NCI-H510A treated with DMSO at 0.1 percent for 48 hours (cell line): ENCODE data around the gene AGPAT2.

Experiments used
- DNase-seq: peaks from one replicate; lab custom pipeline; 2025; lab: John Stamatoyannopoulos, UW

AGPAT2 gene

GRCh38 chr9:136686794-136687711 lies at the start of gene AGPAT2:
Gene AGPAT2 (minus strand): TSS chr9:136687457. CDS start chr9:136687357, 100 bp downstream.
- peak; percentile 60 for DNase-seq

- no peak for DNase-seq
Observed at GRCh38 chr9:136735812-136736480, 48.7 kb upstream of the AGPAT2 start.

- no peak for DNase-seq
Observed at GRCh38 chr9:136734837-136735496, 47.7 kb upstream of the AGPAT2 start.

- DNase-seq: no peak
Observed at GRCh38 chr9:136733611-136734010, 46.4 kb upstream of the AGPAT2 start.

- DNase-seq: no peak
Observed at GRCh38 chr9:136732444-136733178, 45.4 kb upstream of the AGPAT2 start.

- DNase-seq: no peak
Observed at GRCh38 chr9:136729926-136730325, 42.7 kb upstream of the AGPAT2 start.

GRCh38 chr9:136729144-136729543 lies 41.9 kb upstream of the AGPAT2 start:
- DNase-seq: no peak

GRCh38 chr9:136728548-136729123 lies 41.4 kb upstream of the AGPAT2 start:
- DNase-seq: no peak

- peak; percentile 67 for DNase-seq
Observed at GRCh38 chr9:136728080-136728547, 40.9 kb upstream of the AGPAT2 start.

- DNase-seq: no peak
Observed at GRCh38 chr9:136726631-136727191, 39.5 kb upstream of the AGPAT2 start.

- no peak for DNase-seq
Observed at GRCh38 chr9:136726118-136726517, 38.9 kb upstream of the AGPAT2 start.

- DNase-seq: no peak
Observed at GRCh38 chr9:136725612-136726011, 38.4 kb upstream of the AGPAT2 start.

- DNase-seq: no peak
Observed at GRCh38 chr9:136724772-136725171, 37.5 kb upstream of the AGPAT2 start.

GRCh38 chr9:136723989-136724388 lies 36.7 kb upstream of the AGPAT2 start:
- no peak for DNase-seq

GRCh38 chr9:136723362-136723976 lies 36.2 kb upstream of the AGPAT2 start:
- DNase-seq: no peak

GRCh38 chr9:136722969-136723356 lies 35.7 kb upstream of the AGPAT2 start:
- DNase-seq: no peak

GRCh38 chr9:136722093-136722968 lies 35.1 kb upstream of the AGPAT2 start:
- no peak for DNase-seq

GRCh38 chr9:136721339-136722092 lies 34.3 kb upstream of the AGPAT2 start:
- DNase-seq: peak; percentile 17

- no peak for DNase-seq
Observed at GRCh38 chr9:136720898-136721338, 33.7 kb upstream of the AGPAT2 start.
